Erythroblast (primary cell): ENCODE measurements around the gene NEURL3.

Experiments used
- GATA1 ChIP-seq: IDR thresholded peaks from 2 replicates; pipeline ENCODE4 v1.6.1; 2011; ENCODE audit warnings: low read depth, mild to moderate bottlenecking, control low read depth, low read length, moderate library complexity
- POLR2A ChIP-seq: IDR thresholded peaks from 2 replicates; pipeline ENCODE4 v1.6.1; 2011; ENCODE audit warnings: mild to moderate bottlenecking, low read length

GRCh38 chr2:96477458-96477857 lies 27.7 kb downstream of the NEURL3 start:
- TF ChIP-seq POLR2A (no peak), GATA1 (no peak)
